GM19397 (cell line): ENCODE measurements around the gene CRYAA.
"Not testable (repeated sequence)": the region's sequence is repeated elsewhere in the genome, so short reads cannot be mapped to it uniquely, and the experiment has no call there.

Source experiments
- ATAC-seq: cut with Tn5 transposase; IDR thresholded peaks from one replicate; pipeline ENCODE4 v1.9.1; 2021; ENCODE audit warnings: mild to moderate bottlenecking, moderate library complexity; ENCODE audit not compliant: unreplicated experiment

CRYAA gene

GRCh38 chr21:43177043-43177906, 8.5 kb downstream of the CRYAA start:
- ATAC-seq = not testable (repeated sequence)

- ATAC-seq = not testable (repeated sequence)
These were observed 9.5 kb downstream of the CRYAA start for GRCh38 chr21:43178175-43178826.

- not testable (repeated sequence) for ATAC-seq
These were observed 12.2 kb downstream of the CRYAA start for GRCh38 chr21:43181033-43181432.

GRCh38 chr21:43187268-43187667, 18.5 kb downstream of the CRYAA start:
- ATAC-seq = not testable (repeated sequence)

GRCh38 chr21:43187715-43188114, 18.9 kb downstream of the CRYAA start:
- no peak for ATAC-seq

GRCh38 chr21:43188181-43188580, 19.4 kb downstream of the CRYAA start:
- no peak for ATAC-seq

- ATAC-seq = no peak
These were observed 19.9 kb downstream of the CRYAA start for GRCh38 chr21:43188592-43189210.

- ATAC-seq = no peak
These were observed 21.1 kb downstream of the CRYAA start for GRCh38 chr21:43189936-43190335.

GRCh38 chr21:43190544-43190943, 21.7 kb downstream of the CRYAA start:
- no peak for ATAC-seq

- no peak for ATAC-seq
These were observed 22.1 kb downstream of the CRYAA start for GRCh38 chr21:43190951-43191350.

GRCh38 chr21:43191521-43191920, 22.7 kb downstream of the CRYAA start:
- ATAC-seq = no peak

- no peak for ATAC-seq
These were observed 23.2 kb downstream of the CRYAA start for GRCh38 chr21:43191971-43192370.

GRCh38 chr21:43192501-43193081, 23.8 kb downstream of the CRYAA start:
- no peak for ATAC-seq

- ATAC-seq = no peak
These were observed 24.4 kb downstream of the CRYAA start for GRCh38 chr21:43193088-43193650.

GRCh38 chr21:43193651-43194302, 25.0 kb downstream of the CRYAA start:
- no peak for ATAC-seq

GRCh38 chr21:43194303-43195120, 25.7 kb downstream of the CRYAA start:
- ATAC-seq = no peak

- no peak for ATAC-seq
These were observed 26.6 kb downstream of the CRYAA start for GRCh38 chr21:43195121-43196021.

- ATAC-seq = no peak
These were observed 28.0 kb downstream of the CRYAA start for GRCh38 chr21:43196826-43197225.

- ATAC-seq = no peak
These were observed 29.6 kb downstream of the CRYAA start for GRCh38 chr21:43198376-43198775.
